MV-4-11 (cell line): ENCODE measurements around the gene PRKRA.
"Not testable (repeated sequence)": the region's sequence is repeated elsewhere in the genome, so short reads cannot be mapped to it uniquely, and the experiment has no call there.

Source experiments
- DNase-seq: peaks from one replicate; lab custom pipeline; 2025; lab: John Stamatoyannopoulos, UW

The PRKRA gene

GRCh38 chr2:178450774-178451525, at the start of gene PRKRA, which contains the start of gene PJVK:
PRKRA (minus strand) TSS chr2:178451175; CDS start chr2:178451030, 145 bp downstream.
PJVK (plus strand) TSS chr2:178451378; CDS start chr2:178453410, 2,032 bp downstream.
- peak; percentile 94 for DNase-seq

DNA sequence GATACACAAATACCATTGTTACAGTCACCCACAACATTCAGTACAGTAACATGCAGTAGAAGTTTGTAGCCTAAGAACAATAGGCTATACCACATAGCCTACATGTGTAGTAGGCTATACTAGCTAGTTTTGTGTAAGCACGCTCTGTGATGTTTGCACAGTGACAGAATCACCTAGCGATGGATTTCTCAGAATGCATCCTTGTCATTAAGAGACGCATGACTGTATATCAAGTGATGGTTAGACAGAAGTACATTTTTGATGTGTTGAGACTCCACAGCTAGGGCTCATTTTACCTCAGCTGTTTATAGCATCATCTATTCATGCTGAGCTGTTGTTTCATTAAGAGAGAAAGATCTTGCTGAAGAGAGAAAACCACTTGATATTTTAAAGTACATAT, 48.7 kb upstream of the PRKRA start:
- DNase-seq = no peak

GRCh38 chr2:178498137-178498536, 47.2 kb upstream of the PRKRA start:
- DNase-seq = no peak

- DNase-seq = no peak
Measured at GRCh38 chr2:178496049-178496448, 45.1 kb upstream of the PRKRA start.

DNA sequence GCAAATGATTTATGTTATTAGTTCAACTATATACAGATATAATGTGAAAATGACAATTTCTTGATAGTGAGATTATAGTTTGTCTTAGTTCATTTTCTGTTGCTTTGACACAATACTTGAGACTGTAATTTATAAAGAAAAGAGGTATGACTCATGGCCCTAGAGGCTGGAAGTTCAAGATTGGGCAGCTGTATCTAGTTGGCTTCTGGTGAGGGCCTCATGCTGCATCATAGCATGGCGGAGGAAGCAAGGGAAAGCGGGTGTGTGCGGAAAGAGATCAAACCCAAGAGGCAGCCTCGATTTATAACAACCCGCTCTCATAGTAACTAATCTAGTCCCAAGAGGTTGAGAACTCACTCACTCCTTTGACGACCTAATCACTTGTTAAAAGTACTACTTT, 40.6 kb upstream of the PRKRA start:
- no peak for DNase-seq

DNA sequence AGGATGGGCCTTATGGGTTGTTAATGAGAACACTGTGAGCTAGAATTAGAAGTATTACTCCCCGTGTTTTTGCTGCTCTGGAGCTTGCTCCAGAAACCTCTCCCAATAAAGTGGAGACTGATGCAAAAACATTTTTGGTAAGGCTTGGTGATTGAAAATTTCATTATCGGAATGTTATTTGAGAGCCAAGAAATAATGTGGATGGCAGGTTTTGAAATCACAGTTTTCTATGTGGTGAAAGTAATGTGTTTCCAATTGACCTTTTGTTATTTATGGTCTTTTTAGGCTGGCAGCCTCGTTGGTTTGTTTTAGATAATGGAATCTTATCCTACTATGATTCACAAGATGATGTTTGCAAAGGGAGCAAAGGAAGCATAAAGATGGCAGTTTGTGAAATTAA, 34.4 kb upstream of the PRKRA start:
- no peak for DNase-seq

DNA sequence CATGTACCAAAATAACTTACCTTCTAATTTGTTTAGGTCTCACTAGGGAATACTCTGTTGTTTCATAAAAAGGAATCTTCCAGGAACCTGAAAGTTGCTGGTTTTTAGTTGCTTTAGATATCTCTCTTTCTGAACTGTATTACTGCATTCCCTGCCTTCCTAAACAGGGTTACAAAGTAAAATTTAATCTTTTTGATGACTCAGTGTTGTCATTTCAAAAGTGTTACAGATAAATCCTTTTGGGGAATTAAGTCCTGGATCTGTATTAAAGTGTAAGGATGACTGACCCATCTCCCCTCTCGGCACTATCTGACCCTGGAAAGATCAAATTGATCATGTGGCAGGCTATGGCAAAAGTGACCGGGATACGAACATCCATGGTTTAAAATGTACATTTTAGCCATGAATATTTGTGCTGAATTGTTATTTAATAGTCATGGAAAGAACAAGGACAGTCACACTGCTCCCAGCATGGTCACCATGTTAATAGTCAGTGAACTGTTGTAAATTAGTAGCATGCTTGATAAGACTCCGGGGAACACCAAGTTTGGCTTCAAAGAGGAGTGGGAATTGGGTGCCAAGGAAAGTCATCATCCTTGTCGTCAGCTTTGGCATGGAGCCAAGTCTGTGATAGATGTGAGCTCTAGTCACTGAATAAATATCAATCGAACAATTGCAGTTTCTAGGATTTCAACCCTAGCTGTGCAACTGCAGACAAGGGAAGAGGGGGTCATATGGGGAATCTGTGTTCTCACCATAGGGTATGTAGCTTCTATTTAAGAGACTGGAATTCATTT, 33.5 kb upstream of the PRKRA start:
- no peak for DNase-seq

DNA sequence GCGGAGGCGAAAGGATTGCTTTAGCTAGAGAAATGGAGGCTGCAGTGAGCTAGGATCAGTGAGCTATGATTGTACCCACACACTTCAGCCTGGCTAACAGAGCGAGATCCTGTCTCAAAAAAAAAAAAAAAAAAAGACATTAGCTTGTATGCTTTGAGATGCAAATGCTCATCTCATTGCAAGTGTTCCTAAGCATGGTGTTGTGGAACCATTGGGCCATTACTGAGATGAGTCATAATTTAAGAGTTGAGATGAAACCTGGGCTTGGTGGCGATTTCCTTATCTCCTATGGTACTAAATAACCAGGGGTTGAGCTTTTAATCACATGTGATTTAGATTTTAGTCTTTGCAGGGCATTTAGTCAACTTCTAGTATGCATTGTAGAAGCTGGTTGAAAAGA, 31.5 kb upstream of the PRKRA start:
- DNase-seq = peak; percentile 30

GRCh38 chr2:178480227-178481181, 29.5 kb upstream of the PRKRA start, which contains the start of gene PLEKHA3:
PLEKHA3 (plus strand) TSS chr2:178480457; CDS start chr2:178480870, 413 bp downstream.
- DNase-seq = peak; percentile 83

GRCh38 chr2:178479758-178480226, 28.8 kb upstream of the PRKRA start:
- DNase-seq = no peak

DNA sequence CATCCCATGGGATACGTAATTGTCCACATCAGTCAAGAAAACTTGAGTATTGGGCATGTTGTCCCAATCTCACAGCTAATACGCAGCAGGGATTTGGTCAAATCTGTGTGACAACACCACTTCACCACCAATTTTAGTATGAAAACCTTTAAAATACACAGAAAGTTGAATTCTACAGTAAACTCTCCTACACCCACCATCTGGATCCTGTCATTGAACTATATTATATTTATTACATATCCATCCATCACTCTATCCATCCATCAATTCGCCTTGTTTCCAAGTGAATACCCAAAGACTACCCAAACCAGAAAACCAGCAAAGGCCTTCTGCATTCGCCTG, 28.3 kb upstream of the PRKRA start:
- no peak for DNase-seq

DNA sequence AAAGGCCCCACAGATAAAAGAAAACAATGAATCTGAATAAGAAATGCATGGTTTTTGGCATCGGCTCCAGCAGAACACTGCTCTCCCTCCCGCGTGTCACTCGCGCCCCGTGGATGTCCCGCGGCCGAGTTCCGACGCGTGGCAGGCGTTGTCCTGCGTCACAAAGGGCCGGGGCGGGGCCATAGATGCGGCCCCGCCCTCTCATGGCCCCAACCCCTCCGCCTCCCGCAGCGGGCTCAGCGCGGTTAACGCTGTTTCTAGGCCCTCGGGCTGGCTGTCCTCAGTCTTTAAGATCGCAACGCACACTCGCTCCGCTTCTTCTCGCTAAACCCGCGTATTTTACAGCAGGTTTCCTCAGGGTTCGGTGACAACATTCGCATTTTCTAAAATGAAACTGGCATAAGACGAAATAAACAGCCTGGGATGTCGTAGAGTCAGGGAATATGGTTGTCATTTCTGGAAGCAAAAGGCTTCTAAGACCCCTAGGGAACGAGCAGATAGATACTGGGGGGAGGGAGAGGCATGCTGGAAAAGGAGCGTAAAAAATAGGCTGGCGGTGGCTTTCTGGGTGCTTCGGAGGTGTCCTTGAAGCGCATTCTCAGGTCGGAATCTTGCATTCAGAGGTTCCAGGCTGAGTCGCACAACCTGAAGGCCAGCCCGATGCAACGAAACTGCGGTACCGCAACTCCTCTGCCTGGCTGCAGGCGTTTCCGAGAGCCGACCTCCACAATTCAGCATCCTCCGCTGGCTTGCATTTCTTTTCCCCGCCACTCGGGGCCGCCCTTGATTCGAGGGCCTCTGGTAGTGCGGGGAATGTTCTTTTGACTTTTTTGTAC, 27.7 kb upstream of the PRKRA start, which contains the start of gene FKBP7:
Gene FKBP7, minus strand, starts transcription at position 162 of the 836 bp plus-strand sequence. Its CDS starts 101 bp downstream, at position 61.
- peak; percentile 77 for DNase-seq

DNA sequence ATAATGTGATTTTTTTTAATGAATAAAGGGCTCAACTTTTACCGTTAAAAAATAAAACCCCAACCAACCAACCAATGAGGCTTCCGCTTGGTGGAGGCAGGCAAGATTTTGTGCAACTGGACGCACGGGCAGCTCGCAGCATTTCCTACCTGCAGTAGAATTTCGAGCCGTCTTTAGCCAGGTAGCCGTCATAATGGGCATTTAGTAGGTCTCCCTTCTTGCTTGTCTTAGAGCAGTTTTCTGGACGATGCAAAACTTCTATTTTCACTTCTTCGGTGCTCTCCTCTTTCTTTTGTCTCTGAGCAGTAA, 27.1 kb upstream of the PRKRA start:
- DNase-seq = no peak

DNA sequence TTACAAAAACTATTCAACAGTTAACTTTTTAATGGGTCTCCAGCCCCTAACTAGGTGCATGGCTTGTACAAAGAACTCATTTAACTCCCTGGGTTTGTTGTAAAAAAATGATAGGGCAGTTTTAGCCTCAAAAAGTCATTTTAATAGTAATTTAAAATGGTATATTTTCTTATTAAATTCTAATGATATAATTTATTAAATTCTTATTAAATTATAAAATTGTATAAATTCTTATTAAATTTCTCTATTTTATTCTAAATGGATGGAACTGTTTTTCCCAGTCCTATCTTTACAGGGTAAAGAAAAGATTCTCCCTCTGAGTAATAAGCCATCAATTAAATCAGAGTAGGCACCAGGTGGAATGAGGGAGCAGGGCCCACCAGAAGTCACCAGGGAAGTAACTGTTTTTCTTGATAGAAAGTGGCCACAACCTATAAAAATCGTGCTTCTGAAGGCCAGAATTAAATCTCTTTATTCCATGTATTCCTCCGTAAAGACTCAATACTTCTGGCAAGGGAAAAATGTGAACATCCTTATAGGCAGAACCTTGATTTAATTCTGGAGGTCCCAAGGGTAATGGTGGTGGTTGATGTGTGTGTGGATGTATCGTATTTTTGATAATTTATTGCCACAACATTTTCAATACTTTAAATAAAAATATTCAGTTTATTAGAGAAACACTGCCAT, 26.6 kb upstream of the PRKRA start:
- DNase-seq = no peak

DNA sequence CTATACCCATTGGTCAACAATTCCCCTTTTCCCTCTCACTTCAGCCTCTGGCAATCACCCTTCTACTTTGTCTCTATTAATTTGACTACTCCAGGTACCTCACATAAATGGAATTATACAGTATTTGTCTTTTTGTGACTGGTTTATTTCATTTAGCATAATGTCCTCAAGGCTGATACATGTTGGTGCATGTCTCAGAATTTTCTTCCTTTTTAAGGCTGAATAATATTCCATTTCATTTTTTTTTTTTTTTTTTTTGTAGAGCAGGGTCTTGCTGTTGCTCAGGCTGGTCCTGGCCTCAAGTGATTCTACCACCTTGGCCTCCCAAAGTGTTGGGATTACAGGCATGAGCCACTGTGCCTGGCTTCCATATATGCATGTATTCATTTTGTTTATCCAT, 25.5 kb upstream of the PRKRA start:
- no peak for DNase-seq

- no peak for DNase-seq
Measured at GRCh38 chr2:178474560-178474959, 23.6 kb upstream of the PRKRA start.

- no peak for DNase-seq
Measured at GRCh38 chr2:178473931-178474330, 23.0 kb upstream of the PRKRA start.

- no peak for DNase-seq
Measured at GRCh38 chr2:178473373-178473772, 22.4 kb upstream of the PRKRA start.

DNA sequence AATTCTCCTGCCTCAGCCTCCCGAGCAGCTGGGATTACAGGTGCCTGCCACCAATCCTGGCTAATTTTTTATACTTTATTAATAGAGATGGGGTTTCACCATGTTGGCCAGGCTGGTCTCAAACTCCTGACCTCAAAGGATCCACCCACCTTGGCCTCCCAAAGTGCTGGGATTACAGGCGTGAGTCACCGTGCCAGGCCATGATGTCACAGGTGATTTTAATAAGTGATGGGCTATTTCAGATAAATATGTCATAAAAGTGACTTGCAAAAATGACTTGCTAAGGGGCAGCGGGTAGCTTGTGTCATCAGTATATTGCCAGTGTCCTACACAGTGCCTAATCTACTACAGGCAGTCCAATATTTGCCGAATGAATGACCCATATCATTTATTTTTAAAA, 20.3 kb upstream of the PRKRA start:
- not testable (repeated sequence) for DNase-seq

DNA sequence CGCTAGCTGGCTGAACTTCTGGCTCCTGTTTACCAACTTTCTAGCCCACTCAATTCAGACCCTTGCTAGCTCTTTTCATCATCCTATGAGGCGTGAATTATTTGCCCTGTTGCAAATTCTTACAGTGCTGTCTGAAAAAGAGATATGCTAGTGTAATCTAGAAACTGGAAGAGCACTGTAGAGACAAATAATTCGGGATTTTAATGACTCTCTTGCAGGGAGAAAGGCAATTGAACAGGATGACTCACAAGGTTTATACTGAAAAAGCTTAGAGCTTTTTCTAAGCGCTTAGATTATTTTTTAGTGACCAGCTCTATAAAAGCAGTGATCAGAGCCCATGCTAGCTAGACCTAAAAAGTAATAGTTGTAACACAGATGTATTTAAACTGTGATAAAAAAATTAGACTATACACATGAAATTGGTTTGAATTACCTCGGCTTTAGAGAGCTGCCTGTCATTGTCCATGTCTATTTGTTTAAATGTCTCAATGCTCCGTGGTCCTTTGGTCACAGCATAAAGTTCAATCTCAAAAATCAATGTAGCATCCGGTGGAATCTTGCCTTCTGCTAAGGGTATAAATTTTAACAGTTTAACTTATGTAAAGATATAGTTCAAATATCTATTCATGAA, 18.4 kb upstream of the PRKRA start:
- DNase-seq = no peak
